Stomach smooth muscle (tissue), 2 donors: ENCODE data around the gene DDAH2.

ENCODE experiments used
- H3K27ac ChIP-seq: one replicate; pipeline ENCODE4 v1.7.0; 2013; ENCODE audit warnings: mild to moderate bottlenecking, low read length, inconsistent platforms
- H3K27me3 ChIP-seq, 2 donors: one replicate each; pipeline ENCODE4 v1.7.0; 2013; ENCODE audit warnings: low read length in 2 of 2; ENCODE audit not compliant: insufficient read depth in 2 of 2, control insufficient read depth in 1 of 2
- H3K36me3 ChIP-seq, 2 donors: one replicate each; pipeline ENCODE4 v1.7.0; 2013; ENCODE audit warnings: low read length in 2 of 2; ENCODE audit not compliant: control insufficient read depth in 2 of 2, insufficient read depth in 2 of 2
- H3K4me1 ChIP-seq: one replicate; pipeline ENCODE4 v1.7.0; 2013; ENCODE audit warnings: low read length; ENCODE audit not compliant: control insufficient read depth, insufficient read depth
- H3K4me3 ChIP-seq, 2 donors: one replicate each; pipeline ENCODE4 v1.7.0; 2013; ENCODE audit warnings: low read length in 2 of 2
- H3K9ac ChIP-seq, 2 donors: one replicate each; pipeline ENCODE4 v1.7.0; 2013; ENCODE audit warnings: low read length in 2 of 2, mild to moderate bottlenecking in 1 of 2
- H3K9me3 ChIP-seq, 2 donors: one replicate each; pipeline ENCODE4 v1.7.0; 2013; ENCODE audit warnings: low read length in 2 of 2; ENCODE audit not compliant: control insufficient read depth in 2 of 2
- donor health status: healthy.
- donor health status: Pancreatic carcinoma.

The DDAH2 gene

DNA sequence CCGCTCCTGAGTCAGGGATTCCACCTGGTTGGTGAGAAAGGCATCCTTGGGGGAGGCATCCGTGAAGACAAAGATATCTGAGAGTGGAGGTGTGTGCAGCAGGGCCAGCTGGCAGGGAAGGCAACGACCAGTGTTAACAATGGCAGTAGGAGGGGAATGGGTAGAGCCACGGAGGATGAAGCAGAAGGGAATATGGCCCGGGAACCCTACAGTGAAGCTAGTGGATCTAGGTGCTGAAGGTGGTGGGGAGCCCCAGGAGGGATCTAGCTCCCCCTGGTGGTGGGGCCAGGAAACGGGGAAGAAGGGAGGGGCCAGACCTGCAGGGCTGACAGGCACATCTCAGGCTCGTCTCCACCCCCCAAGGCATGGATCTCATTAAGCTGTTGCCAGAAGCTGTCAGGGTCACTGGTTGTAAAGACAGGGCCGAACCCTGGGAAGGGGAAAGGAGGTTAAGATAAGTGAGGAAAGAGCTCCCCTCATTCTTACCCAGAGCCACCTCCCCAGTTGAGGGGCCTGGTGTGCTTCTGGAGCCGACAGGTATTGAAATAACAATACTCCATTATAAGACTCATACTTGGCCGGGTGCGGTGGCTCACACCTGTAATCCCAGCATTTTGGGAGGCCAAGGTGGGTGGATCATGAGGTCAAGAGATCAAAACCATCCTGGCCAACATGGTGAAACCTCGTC is 40.7 kb upstream of the DDAH2 start:
- H3K9ac ChIP-seq, result no peak overlapping the region
- H3K9me3 ChIP-seq, result no peaks in the 10 kb centered on the region
- H3K27me3 ChIP-seq, result peaks cover 3 to 9% of the 10 kb centered on the region in 2 donors
- H3K4me1 ChIP-seq, result peaks cover 6% of the 10 kb centered on the region
- no peaks in the 10 kb centered on the region for H3K36me3 ChIP-seq
- no peak overlapping the region for H3K27ac ChIP-seq
- H3K4me3 ChIP-seq, result no peak overlapping the region

DNA sequence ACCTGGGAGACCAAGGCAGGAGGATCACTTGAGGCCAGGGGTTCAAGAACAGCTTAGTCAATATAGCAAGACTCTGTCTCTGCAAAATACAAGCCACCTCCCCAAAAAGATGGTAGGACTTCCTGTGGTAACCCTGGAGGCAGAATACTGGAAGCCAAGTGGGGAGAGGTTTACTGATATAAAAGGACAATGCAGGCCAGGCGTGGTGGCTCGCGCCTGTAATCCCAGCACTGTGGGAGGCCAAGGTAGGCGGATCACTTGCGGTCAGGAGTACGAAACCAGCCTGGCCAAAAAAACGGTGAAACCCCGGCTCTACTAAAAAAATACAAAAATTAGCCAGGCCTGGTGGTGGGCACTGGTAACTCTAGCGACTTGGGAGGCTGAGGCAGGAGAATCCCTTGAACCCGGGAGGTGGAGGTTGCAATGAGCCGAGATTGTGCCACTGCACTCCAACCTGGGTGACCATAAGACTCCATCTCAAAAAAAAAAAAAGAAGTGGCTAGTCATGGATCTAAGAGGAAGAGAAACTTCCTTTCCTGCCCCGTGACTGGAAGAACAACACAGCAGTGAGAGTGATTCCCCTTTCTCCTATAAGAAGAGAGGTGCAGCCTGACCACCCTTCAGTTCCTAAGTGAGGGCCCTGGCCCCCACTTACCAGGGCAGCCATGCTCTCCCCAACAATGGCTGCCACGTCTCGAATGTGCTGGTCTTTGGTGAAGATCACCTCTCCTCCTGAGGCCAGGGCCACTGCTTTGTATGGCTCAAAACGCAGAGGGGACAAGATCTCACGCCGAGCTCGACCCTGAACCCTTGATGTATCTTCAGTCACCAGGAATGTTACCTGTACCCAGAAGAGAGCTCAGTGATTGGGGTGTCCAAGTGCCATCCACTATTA is 39.5 kb upstream of the DDAH2 start:
- peaks cover 6% of the 10 kb centered on the region for H3K4me1 ChIP-seq
- no peak overlapping the region for H3K9ac ChIP-seq
- peaks cover 3 to 9% of the 10 kb centered on the region in 2 donors for H3K27me3 ChIP-seq
- no peaks in the 10 kb centered on the region for H3K36me3 ChIP-seq
- H3K27ac ChIP-seq, result no peak overlapping the region
- no peaks in the 10 kb centered on the region for H3K9me3 ChIP-seq
- H3K4me3 ChIP-seq, result no peak overlapping the region

DNA sequence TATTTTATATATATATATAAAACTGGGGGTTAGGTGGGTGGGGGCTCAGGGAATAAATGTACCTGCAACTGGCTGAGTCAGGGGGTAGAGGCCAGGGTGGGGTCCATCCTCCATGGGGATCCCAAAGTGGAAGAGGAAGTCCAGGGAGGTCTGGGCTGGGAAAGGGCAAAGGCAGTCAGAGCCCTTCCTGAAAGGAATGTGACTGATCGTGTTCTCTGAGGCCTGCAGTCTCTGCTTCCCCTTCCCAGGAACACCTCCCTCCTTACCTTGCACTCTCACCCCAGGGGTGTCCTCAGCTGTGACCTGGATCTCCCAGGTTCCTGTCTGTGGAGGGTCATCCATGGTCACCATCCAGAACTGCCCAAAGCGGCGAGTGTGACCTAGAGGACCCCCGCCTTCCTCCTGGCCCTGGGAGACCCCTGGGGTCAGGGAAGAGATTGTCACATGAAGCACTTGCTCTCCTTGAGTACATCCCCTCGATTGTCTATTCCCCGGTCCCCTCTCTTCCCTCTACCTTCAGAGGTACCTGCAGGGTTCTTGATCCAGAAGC is 38.1 kb upstream of the DDAH2 start:
- H3K27me3 ChIP-seq, result peaks cover 3 to 9% of the 10 kb centered on the region in 2 donors
- H3K9me3 ChIP-seq, result no peaks in the 10 kb centered on the region
- H3K36me3 ChIP-seq, result no peaks in the 10 kb centered on the region
- no peak overlapping the region for H3K27ac ChIP-seq
- no peak overlapping the region for H3K9ac ChIP-seq
- H3K4me1 ChIP-seq, result peaks cover 6% of the 10 kb centered on the region
- H3K4me3 ChIP-seq, result no peak overlapping the region

DNA sequence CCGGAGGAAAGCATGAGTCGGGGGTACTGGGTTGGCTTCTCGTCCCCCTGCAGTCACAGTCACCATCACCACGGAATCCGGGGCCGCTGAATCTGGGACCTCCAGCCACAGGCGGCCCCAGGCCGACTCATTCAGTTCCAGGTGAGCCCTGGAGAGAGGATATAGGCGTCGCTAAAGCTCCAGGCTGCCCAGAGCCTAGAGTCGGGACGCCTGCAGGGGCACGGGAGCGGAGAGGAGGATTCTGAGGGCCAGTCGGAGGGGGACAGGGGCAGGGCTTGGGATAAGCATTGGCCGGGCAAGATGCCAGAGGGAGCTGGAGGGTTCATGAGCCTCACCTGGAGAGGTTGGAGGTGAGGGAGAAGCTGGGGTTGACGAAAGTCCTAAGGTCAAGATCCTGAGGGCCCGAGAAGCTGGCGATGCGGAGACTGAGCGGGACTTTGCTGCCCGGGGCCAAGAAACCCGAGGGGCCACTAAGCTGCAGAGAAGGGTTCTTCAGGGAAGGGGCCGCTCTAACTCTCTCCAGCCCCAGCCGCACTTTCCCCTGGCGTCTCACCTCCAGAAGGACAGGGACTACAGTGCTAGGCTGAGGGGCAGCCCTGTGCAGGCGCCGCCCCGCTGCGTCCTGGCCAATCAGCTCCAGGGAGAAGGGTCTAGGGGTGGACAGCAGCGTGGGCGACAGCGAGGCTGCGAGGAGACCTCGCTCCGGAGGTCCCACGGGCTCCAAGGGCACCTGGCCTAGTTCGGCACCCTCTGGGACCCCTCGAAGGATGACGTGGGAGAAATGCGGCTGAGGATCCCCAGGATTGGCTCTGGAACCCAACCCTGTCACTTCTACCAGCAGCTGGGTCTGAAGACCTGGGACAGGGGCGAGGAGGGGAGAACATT is 37.1 kb upstream of the DDAH2 start:
- Histone ChIP-seq H3K9me3 (no peaks in the 10 kb centered on the region), H3K36me3 (no peaks in the 10 kb centered on the region), H3K27ac (no peak overlapping the region), H3K4me3 (peak overlapping the region in 1 of 2 donors; percentile 54), H3K27me3 (peaks cover 3 to 9% of the 10 kb centered on the region in 2 donors), H3K9ac (no peak overlapping the region), H3K4me1 (peaks cover 6% of the 10 kb centered on the region)

DNA sequence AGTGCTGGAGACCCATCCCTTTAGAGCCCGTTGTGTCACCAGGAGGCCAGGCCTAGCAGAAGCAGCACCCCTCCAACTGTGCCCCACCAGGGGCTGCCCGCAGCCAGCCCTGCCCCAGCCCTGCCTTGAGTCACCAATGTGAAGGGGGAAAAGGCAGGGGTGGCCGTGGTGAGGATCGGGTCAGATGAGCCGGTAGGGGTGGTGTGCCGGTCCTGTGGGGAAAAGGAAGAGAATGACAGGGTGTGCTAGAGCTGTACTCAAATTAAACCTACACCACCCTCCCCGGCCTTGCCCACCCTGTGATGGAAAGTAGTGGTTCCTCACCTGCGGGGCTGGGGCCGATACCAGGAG is 36.4 kb upstream of the DDAH2 start:
- Histone ChIP-seq H3K9ac (no peak overlapping the region), H3K9me3 (no peaks in the 10 kb centered on the region), H3K36me3 (no peaks in the 10 kb centered on the region)

DNA sequence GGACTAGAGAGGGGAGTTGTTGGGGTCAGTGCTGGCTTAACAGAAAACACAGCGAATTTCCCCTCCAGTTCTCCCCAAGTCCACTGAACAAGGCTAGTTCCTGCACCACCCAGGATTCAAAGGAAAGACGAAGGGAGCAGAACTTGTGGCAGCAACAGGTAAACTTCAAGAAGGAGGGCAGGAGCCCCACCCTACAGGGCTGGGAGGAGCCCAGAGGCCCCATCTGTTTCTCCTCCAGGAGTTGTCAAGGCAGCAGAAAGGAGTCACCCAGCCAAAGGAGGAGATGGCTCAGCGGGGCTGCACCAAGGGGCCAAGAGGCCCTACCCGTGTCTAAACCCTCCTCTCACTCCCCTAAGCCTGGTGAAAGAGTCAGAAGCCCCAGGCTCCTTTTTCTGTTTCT is 35.1 kb upstream of the DDAH2 start:
- Histone ChIP-seq H3K27ac (no peak overlapping the region), H3K36me3 (no peaks in the 10 kb centered on the region), H3K9ac (no peak overlapping the region), H3K9me3 (no peaks in the 10 kb centered on the region), H3K27me3 (peaks cover 3 to 9% of the 10 kb centered on the region in 2 donors), H3K4me1 (peaks cover 6% of the 10 kb centered on the region), H3K4me3 (no peak overlapping the region)

More for the DNA sequence above, 36.4 kb upstream of the DDAH2 start:
- no peak overlapping the region for H3K27ac ChIP-seq
- no peak overlapping the region for H3K4me3 ChIP-seq
- peaks cover 3 to 9% of the 10 kb centered on the region in 2 donors for H3K27me3 ChIP-seq
- peaks cover 6% of the 10 kb centered on the region for H3K4me1 ChIP-seq

DNA sequence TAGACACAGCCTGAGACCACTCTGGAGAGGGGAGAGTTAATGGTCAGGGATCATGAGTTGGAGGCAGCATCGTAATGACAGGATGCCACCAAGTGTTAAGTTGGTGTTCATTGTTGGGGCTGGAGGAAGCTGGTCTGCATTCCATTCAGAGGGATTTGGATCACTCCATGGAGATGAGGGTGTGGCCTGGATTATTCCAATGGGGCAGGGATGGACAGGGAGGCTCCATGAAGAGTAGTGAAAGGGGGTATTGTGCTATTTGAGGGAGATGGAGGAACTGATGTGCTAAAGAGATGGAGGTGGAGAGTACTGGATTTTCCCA is 34.5 kb upstream of the DDAH2 start:
- Histone ChIP-seq H3K36me3 (peaks cover 0 to 2% of the 10 kb centered on the region in 2 donors), H3K9me3 (no peaks in the 10 kb centered on the region), H3K27ac (no peak overlapping the region), H3K27me3 (peaks cover 3 to 9% of the 10 kb centered on the region in 2 donors), H3K4me1 (peaks cover 6% of the 10 kb centered on the region), H3K4me3 (no peak overlapping the region), H3K9ac (no peak overlapping the region)

DNA sequence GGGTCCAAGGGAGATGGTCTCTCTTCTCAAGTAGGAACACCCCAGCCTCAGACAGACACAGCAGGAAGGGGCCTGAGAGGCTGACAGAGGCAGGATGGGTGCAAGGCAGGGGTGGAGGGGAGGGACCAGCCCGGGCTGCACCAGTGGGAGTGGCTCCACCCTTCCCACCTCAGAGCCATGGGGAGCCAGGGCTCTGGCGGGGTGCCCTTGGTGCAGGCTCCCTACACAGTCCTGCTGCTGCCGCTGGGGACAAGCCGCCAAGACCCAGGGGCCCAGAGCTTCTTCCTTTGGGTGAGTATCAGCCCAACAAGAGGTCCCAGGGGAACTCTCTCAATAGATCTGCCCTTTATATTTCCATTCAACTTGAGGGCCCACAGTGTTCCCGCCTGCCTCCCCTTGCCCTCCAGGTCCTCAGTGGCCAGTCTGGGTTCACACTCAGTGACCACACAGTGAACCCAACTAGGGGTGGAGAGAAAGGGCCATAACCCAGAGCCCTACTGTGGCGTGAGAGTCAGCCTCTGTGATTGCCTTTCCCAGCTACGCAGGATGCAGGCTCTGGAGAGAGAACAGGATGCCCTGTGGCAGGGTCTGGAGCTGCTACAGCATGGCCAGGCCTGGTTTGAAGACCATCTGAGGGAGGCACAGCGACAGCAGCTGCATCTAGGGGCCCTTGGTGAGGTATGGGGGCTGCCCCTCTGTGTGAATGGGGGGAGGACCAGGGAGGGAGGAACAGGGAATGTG is 33.9 kb upstream of the DDAH2 start:
- H3K9me3 ChIP-seq, result no peaks in the 10 kb centered on the region
- H3K9ac ChIP-seq, result no peak overlapping the region
- peaks cover 3 to 9% of the 10 kb centered on the region in 2 donors for H3K27me3 ChIP-seq
- no peak overlapping the region for H3K27ac ChIP-seq
- peaks cover 0 to 4% of the 10 kb centered on the region in 2 donors for H3K36me3 ChIP-seq
- peaks cover 6% of the 10 kb centered on the region for H3K4me1 ChIP-seq
- H3K4me3 ChIP-seq, result no peak overlapping the region

DNA sequence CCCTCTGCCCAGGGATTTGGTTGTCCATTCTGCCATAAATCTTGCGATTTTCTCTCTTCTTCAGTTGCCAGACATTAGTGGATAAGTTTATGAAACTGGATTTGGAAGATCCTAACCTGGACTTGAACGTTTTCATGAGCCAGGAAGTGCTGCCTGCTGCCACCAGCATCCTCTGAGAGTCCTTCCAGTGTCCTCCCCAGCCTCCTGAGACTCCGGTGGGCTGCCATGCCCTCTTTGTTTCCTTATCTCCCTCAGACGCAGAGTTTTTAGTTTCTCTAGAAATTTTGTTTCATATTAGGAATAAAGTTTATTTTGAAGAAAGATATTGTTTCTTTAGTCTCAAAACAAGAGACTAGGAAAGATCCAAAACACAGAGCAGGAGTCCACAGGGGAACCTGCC is 33.3 kb upstream of the DDAH2 start, which contains the start of gene SAPCD1:
Gene SAPCD1 (plus strand): TSS at position 301 of the 400 bp plus-strand sequence. CDS start 399 bp downstream, outside the sequence.
- peaks cover 6% of the 10 kb centered on the region for H3K4me1 ChIP-seq
- no peak within 1 kb of the TSS for H3K4me3 ChIP-seq
- H3K9ac ChIP-seq, result no peak within 1 kb of the TSS
- no peaks in the 10 kb centered on the region for H3K9me3 ChIP-seq
- H3K36me3 ChIP-seq, result peaks cover 0 to 4% of the 10 kb centered on the region in 2 donors
- H3K27me3 ChIP-seq, result peaks cover 3 to 9% of the 10 kb centered on the region in 2 donors
- no peak within 1 kb of the TSS for H3K27ac ChIP-seq

DNA sequence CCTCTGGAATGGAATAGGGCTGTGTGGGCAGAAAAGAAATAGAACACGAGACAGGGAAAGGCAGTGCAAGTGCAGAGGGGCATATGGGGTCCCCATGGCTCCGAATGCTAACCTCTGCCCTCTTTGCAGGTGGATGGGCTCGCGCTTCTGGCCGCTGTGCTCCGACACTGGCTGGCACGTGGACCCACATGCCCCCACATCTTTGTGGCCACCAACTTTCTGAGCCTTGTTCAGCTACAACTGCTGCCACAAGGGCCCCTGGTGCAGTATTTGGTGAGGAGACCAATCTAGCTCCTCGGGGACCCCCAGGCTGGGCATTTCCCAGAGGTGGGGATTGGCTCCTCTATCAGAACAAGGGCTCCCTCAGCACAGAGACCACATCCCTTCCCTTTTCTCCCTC is 32.2 kb upstream of the DDAH2 start:
- no peak overlapping the region for H3K4me3 ChIP-seq
- no peaks in the 10 kb centered on the region for H3K9me3 ChIP-seq
- no peak overlapping the region for H3K27ac ChIP-seq
- H3K4me1 ChIP-seq, result peaks cover 4% of the 10 kb centered on the region
- no peak overlapping the region for H3K9ac ChIP-seq
- peaks cover 0 to 5% of the 10 kb centered on the region in 2 donors for H3K27me3 ChIP-seq
- H3K36me3 ChIP-seq, result peaks cover 0 to 4% of the 10 kb centered on the region in 2 donors
